Breast epithelium (tissue), 4 donors: Measurements from ENCODE around the gene RFX4. TPM values are rescaled to one million over a fixed set of nuclear protein-coding genes. Genes with fewer than 3 reads are reported as not detected.

Source experiments
- DNase-seq, 2 donors: peaks; one replicate each; pipeline ENCODE4 v3.0.0-alpha.2; 2019; ENCODE audit warnings: low spot score in 2 of 2
- H3K27ac ChIP-seq, 2 donors: fragments of 200-600 bp; sonication (generic) in 1 of 2; one replicate each; pipeline ENCODE4 v1.5.1; 2016 to 2019; ENCODE audit warnings: mild to moderate bottlenecking in 1 of 2
- H3K27me3 ChIP-seq, 2 donors: fragments of 200-600 bp; sonication (generic) in 1 of 2; one replicate each; pipeline versions ENCODE4 v1.5.1 to v1.6.0; 2017 to 2019; ENCODE audit warnings: control low read depth in 1 of 2, mild to moderate bottlenecking in 1 of 2
- H3K36me3 ChIP-seq: fragments of 200-600 bp; one replicate; pipeline ENCODE4 v1.5.1; 2019
- H3K4me1 ChIP-seq, 2 donors: fragments of 200-600 bp; sonication (generic); one replicate each; pipeline ENCODE4 v1.5.1; 2016 to 2019; ENCODE audit warnings: control low read depth in 1 of 2
- H3K4me3 ChIP-seq, 3 donors: fragments of 200-600 bp; sonication (generic); 1 replicate in 2 of 3; 2 replicates in 1 of 3; pipeline ENCODE4 v1.5.1; 2016 to 2019; ENCODE audit warnings: mild to moderate bottlenecking in 3 of 3, moderate library complexity in 2 of 3
- H3K9me3 ChIP-seq, 2 donors: fragments of 200-600 bp; sonication (generic) in 1 of 2; one replicate each; pipeline ENCODE4 v1.5.1; 2016 to 2019; ENCODE audit warnings: control low read depth in 1 of 2
- CTCF ChIP-seq, 3 donors: fragments of 450-650 bp; IDR thresholded peaks; one replicate each; pipeline ENCODE4 v1.5.1; 2016 to 2017; ENCODE audit warnings: antibody characterized with exemption in 3 of 3, mild to moderate bottlenecking in 3 of 3, moderate library complexity in 3 of 3
- POLR2A ChIP-seq: fragments of 450-650 bp; IDR thresholded peaks from one replicate; pipeline ENCODE4 v1.6.1; 2016; ENCODE audit warnings: antibody characterized with exemption, mild to moderate bottlenecking, moderate library complexity
- POLR2AphosphoS5 ChIP-seq, 3 donors: sonication (generic); formaldehyde crosslinking; IDR thresholded peaks; one replicate each; pipeline ENCODE4 v1.6.1; 2017; ENCODE audit warnings: antibody characterized with exemption in 3 of 3
- intact Hi-C: fragments of 100-400 bp; cut with DNase I; formaldehyde crosslinking; loops from one replicate; pipeline ENCODE4 v1.15.1; 2023; ENCODE audit warnings: low total_unique reads
- total RNA-seq, 3 donors: library from RNA; depleted of rRNA; stranded (reverse); fragments of >200 nt; gene quantifications; one replicate each; pipeline ENCODE4 v1.1.0, GENCODE V29; 2016

Gene RFX4
- total RNA-seq, 3 donors from 2014 or later, result 0.64 TPM; not detected in 2

- Histone ChIP-seq H3K4me3 (no peak overlapping the region), H3K27me3 (no peaks in the 10 kb centered on the region), H3K36me3 (no peaks in the 10 kb centered on the region), H3K27ac (peak overlapping the region in 1 of 2 donors; percentile 77), H3K9me3 (no peaks in the 10 kb centered on the region), H3K4me1 (no peaks in the 10 kb centered on the region)
- TF ChIP-seq CTCF (IDR thresholded peaks at IDR 0.05) (no peak), POLR2AphosphoS5 (IDR thresholded peaks at IDR 0.05) (no peak), POLR2A (no peak)
- intact Hi-C loops, result no loop called here
- no peak for DNase-seq
Observed at GRCh38 chr12:106758349-106759110, 175.7 kb downstream of the RFX4 start.

- Histone ChIP-seq H3K4me3 (no peak overlapping the region), H3K27ac (peak overlapping the region; percentile 21 to 77), H3K27me3 (no peaks in the 10 kb centered on the region), H3K9me3 (no peaks in the 10 kb centered on the region), H3K36me3 (no peaks in the 10 kb centered on the region), H3K4me1 (no peaks in the 10 kb centered on the region)
- no peak for TF ChIP-seq CTCF (IDR thresholded peaks at IDR 0.05)
- TF ChIP-seq POLR2A, result no peak
- no peak for DNase-seq
- intact Hi-C loops, result no loop called here
Observed at GRCh38 chr12:106759526-106760183, 176.9 kb downstream of the RFX4 start.

- intact Hi-C loops, result no loop called here
- TF ChIP-seq POLR2AphosphoS5 (IDR thresholded peaks at IDR 0.05), result no peak
- no peak for TF ChIP-seq CTCF (IDR thresholded peaks at IDR 0.05)
- no peak for TF ChIP-seq POLR2A
- H3K27me3 ChIP-seq, result no peaks in the 10 kb centered on the region
- no peak overlapping the region for H3K4me3 ChIP-seq
- H3K36me3 ChIP-seq, result no peaks in the 10 kb centered on the region
- H3K4me1 ChIP-seq, result no peaks in the 10 kb centered on the region
- no peaks in the 10 kb centered on the region for H3K9me3 ChIP-seq
- DNase-seq, result no peak
- peak overlapping the region in 1 of 2 donors; percentile 77 for H3K27ac ChIP-seq
Observed at GRCh38 chr12:106760184-106760531, 177.4 kb downstream of the RFX4 start.

GRCh38 chr12:106764220-106764619 is 181.4 kb downstream of the RFX4 start:
- H3K9me3 ChIP-seq, result no peaks in the 10 kb centered on the region
- no peaks in the 10 kb centered on the region for H3K27me3 ChIP-seq
- no peak for DNase-seq
- intact Hi-C loops, result no loop called here
- no peaks in the 10 kb centered on the region for H3K36me3 ChIP-seq
- no peak for TF ChIP-seq CTCF (IDR thresholded peaks at IDR 0.05)
- no peak for TF ChIP-seq POLR2AphosphoS5 (IDR thresholded peaks at IDR 0.05)
- no peak for TF ChIP-seq POLR2A
- H3K27ac ChIP-seq, result no peak overlapping the region
- no peak overlapping the region for H3K4me3 ChIP-seq
- H3K4me1 ChIP-seq, result no peaks in the 10 kb centered on the region

- H3K27me3 ChIP-seq, result no peaks in the 10 kb centered on the region
- H3K36me3 ChIP-seq, result no peaks in the 10 kb centered on the region
- no peak overlapping the region for H3K27ac ChIP-seq
- no peaks in the 10 kb centered on the region for H3K9me3 ChIP-seq
- TF ChIP-seq CTCF (IDR thresholded peaks at IDR 0.05) (no peak), POLR2AphosphoS5 (IDR thresholded peaks at IDR 0.05) (no peak), POLR2A (no peak)
- no peak for DNase-seq
- intact Hi-C loops, result no loop called here
- H3K4me1 ChIP-seq, result no peaks in the 10 kb centered on the region
- no peak overlapping the region for H3K4me3 ChIP-seq
Observed at GRCh38 chr12:106764738-106765137, 181.9 kb downstream of the RFX4 start.
